ENCODE data around the gene POMT1.

DNA sequence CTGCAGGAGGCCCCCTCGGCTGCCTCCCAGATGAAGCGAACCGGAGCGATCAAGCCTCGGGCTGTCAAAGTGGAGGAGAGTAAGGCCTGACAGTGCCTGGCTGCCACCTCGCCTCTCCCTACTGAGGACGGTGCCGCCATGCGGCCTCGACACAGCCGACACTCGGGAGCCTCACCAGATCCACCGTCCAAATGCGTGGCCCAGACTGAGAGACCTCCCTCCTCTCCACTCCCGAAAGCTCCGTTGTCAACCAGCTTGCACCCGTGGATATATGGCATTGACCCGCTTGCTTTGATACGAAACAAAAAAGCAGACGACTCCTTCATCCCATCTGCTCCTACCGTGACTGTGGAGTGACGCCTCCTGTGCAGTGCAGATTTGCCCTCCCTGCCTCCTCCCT lies 6.9 kb upstream of the POMT1 start:
- TF ChIP-seq GATA2 (IDR thresholded peaks at IDR 0.05; ENCODE audit: low read depth, low read length) = no peak
- no peak for TF ChIP-seq GATA3 (IDR thresholded peaks at IDR 0.05; ENCODE audit: low read depth, low read length)
